Natural killer cell (primary cell): Measurements from ENCODE around the gene SNX22. TPM values are rescaled to one million over a fixed set of nuclear protein-coding genes. Genes with fewer than 3 reads are reported as not detected.

Source experiments
- ATAC-seq, 3 donors: fragments of 150-1000 bp in 2 of 3; fragments of 200-7000 bp in 1 of 3; cut with Tn5 transposase; 1 replicate in 1 of 3; 2 replicates in 2 of 3; pipeline ENCODE4 v1.10.0; 2021; ENCODE audit warnings: mild to moderate bottlenecking in 2 of 3, moderate library complexity in 2 of 3
- DNase-seq, 2 donors: peaks; one replicate each; pipeline versions ENCODE4 v3.0.0 to v3.0.0-alpha.2; 2013 to 2021; ENCODE audit warnings: mixed read lengths in 1 of 2
- H3K27ac ChIP-seq: one replicate; pipeline ENCODE4 v1.5.1; 2013; ENCODE audit warnings: mild to moderate bottlenecking, low read length
- H3K27me3 ChIP-seq: one replicate; pipeline ENCODE4 v1.6.1; 2013; ENCODE audit warnings: low read length; ENCODE audit not compliant: control insufficient read depth, insufficient read depth
- H3K36me3 ChIP-seq: one replicate; pipeline ENCODE4 v1.6.1; 2013; ENCODE audit warnings: low read length; ENCODE audit not compliant: control insufficient read depth, insufficient read depth
- H3K4me1 ChIP-seq: one replicate; pipeline ENCODE4 v1.6.1; 2013; ENCODE audit warnings: low read length; ENCODE audit not compliant: control insufficient read depth, insufficient read depth
- H3K4me3 ChIP-seq: one replicate; pipeline ENCODE4 v1.5.1; 2013; ENCODE audit warnings: low read length
- H3K9me3 ChIP-seq: one replicate; pipeline ENCODE4 v1.6.1; 2013; ENCODE audit warnings: low read length; ENCODE audit not compliant: control insufficient read depth, insufficient read depth
- H3K27ac Mint-ChIP-seq, 2 donors: one replicate each; pipeline ENCODE4 v1.8.0; 2022; ENCODE audit warnings: mild to moderate bottlenecking in 2 of 2, mixed read lengths in 2 of 2, moderate library complexity in 1 of 2
- H3K27me3 Mint-ChIP-seq, 2 donors: one replicate each; pipeline ENCODE4 v1.8.0; 2022; ENCODE audit warnings: low read depth in 2 of 2, mixed read lengths in 2 of 2
- H3K36me3 Mint-ChIP-seq: one replicate; pipeline ENCODE4 v1.8.0; 2022; ENCODE audit warnings: mixed read lengths
- H3K4me1 Mint-ChIP-seq, 2 donors: one replicate each; pipeline ENCODE4 v1.8.0; 2022; ENCODE audit warnings: mixed read lengths in 2 of 2
- H3K4me3 Mint-ChIP-seq: one replicate; pipeline ENCODE4 v1.8.0; 2022; ENCODE audit warnings: mild to moderate bottlenecking, moderate library complexity, mixed read lengths
- H3K9me3 Mint-ChIP-seq, 2 donors: one replicate each; pipeline ENCODE4 v1.8.0; 2022; ENCODE audit warnings: mixed read lengths in 2 of 2
- WGBS: methylation state at CpG from one replicate; pipeline ENCODE4 v1.1.7; 2013; ENCODE audit warnings: missing lambda C conversion rate; ENCODE audit not compliant: insufficient coverage; 5-methylcytosine and 5-hydroxymethylcytosine counted together
- intact Hi-C: fragments of 100-400 bp; cut with micrococcal nuclease; formaldehyde crosslinking; loops from one replicate; pipeline ENCODE4 v1.14.2; 2022
- total RNA-seq, 4 donors: library from RNA; stranded (reverse); fragments of 120-200 nt in 1 of 4; gene quantifications; one replicate each; pipeline versions ENCODE4 v1.2.3 to v1.2.4, GENCODE V29; 2013 to 2022
- TF ChIP-seq, protein P1 (sequence below): fragments of 200-600 bp; IDR thresholded peaks from one replicate; pipeline ENCODE4 v1.8.0; 2022; ENCODE audit warnings: antibody characterized with exemption

SNX22 gene
- total RNA-seq, 3 donors from 2014 or later (not counting 1 experiment from before 2014, with no cell fraction given) = 0.41 to 0.80 (median 0.75) TPM

DNA sequence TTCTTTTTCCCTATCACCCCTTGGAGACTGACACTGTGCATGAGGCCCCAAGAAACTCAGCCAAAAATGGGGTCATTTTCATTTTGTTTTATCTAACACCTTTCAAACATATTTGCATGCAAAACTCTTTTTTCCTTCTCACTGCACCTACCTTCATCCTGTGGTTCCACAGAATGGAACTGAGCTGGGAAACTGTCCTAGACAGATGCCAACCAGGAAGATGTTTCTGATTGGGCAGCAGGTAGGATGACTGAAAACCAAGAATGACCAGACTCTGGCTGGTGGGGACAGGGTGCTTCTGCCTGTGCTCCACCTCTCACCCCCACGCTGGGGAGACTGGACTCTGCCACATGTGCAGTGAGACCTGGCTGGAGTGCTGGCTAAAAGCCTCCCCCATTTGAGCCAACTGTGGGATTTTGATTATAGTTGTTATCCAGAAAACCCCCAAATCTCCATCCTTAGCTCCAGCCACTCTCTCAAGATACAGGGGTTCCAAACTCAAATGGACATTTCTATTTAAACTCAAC lies 6.1 kb downstream of the SNX22 start:
- Mint-ChIP-seq H3K27me3 (peaks cover 4 to 6% of the 10 kb centered on the region in 2 donors), H3K4me1 (peaks cover 46 to 49% of the 10 kb centered on the region in 2 donors), H3K9me3 (no peaks in the 10 kb centered on the region), H3K4me3 (no peak overlapping the region), H3K36me3 (peaks cover 15% of the 10 kb centered on the region), H3K27ac (peak overlapping the region; percentile 65 to 69)
- TF ChIP-seq, protein P1, sequence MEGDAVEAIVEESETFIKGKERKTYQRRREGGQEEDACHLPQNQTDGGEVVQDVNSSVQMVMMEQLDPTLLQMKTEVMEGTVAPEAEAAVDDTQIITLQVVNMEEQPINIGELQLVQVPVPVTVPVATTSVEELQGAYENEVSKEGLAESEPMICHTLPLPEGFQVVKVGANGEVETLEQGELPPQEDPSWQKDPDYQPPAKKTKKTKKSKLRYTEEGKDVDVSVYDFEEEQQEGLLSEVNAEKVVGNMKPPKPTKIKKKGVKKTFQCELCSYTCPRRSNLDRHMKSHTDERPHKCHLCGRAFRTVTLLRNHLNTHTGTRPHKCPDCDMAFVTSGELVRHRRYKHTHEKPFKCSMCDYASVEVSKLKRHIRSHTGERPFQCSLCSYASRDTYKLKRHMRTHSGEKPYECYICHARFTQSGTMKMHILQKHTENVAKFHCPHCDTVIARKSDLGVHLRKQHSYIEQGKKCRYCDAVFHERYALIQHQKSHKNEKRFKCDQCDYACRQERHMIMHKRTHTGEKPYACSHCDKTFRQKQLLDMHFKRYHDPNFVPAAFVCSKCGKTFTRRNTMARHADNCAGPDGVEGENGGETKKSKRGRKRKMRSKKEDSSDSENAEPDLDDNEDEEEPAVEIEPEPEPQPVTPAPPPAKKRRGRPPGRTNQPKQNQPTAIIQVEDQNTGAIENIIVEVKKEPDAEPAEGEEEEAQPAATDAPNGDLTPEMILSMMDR = no peak
- no peaks in the 10 kb centered on the region for H3K9me3 ChIP-seq
- 86% methylated on average over 1 of the region's 1 CpG for WGBS
- H3K4me3 ChIP-seq = no peak overlapping the region
- peaks cover 4% of the 10 kb centered on the region for H3K27me3 ChIP-seq
- H3K27ac ChIP-seq = no peak overlapping the region
- intact Hi-C loops = no loop called here
- H3K36me3 ChIP-seq = peaks cover 61% of the 10 kb centered on the region
- ATAC-seq (no peak), DNase-seq (no peak)
- H3K4me1 ChIP-seq = peaks cover 45% of the 10 kb centered on the region

DNA sequence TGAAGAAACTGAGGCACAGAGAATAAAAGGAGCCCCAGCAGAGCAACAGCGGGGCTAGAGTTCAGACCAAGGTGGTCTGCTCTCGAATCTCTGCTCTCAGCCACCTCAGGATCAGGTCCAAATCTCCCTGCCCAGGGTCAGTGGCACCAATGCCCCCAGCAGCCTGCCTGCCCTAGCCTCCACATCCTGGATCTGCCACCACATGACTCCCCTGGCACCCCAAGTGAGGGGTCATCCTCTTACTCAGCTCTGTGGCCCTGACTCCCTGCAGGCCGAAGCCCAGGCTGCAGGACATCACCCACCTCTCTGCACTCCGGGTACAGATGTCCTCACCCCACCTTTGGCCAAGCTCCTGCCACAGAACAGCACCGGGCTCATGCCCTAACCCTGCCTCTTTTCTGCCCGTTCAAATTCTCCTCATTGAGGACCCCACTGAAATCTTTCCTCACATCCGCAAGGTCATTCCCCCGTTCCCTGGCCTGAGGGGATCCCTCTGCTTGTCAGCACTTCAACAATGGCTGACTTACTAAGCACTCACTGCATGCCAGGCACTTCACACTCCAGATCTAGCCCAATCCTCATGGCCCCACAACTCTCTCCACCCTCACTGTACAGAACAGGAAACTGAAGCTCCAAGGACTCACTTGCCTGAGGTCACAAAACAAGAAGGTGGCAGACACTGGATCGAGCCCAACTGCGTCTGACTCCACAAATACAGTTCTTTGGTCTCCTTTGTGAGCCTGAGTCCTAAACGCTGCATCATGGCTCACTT lies 7.0 kb downstream of the SNX22 start:
- H3K36me3 ChIP-seq = peaks cover 61% of the 10 kb centered on the region
- H3K4me3 ChIP-seq = no peak overlapping the region
- ATAC-seq = no peak
- peaks cover 46 to 48% of the 10 kb centered on the region in 2 donors for H3K4me1 Mint-ChIP-seq
- H3K4me1 ChIP-seq = peaks cover 40% of the 10 kb centered on the region
- TF ChIP-seq, protein P1 = no peak
- no peak for DNase-seq
- H3K9me3 ChIP-seq = no peaks in the 10 kb centered on the region
- peaks cover under 1 to 1% of the 10 kb centered on the region in 2 donors for H3K27me3 Mint-ChIP-seq
- no peak overlapping the region for H3K27ac ChIP-seq
- peaks cover 15% of the 10 kb centered on the region for H3K36me3 Mint-ChIP-seq
- H3K27me3 ChIP-seq = no peaks in the 10 kb centered on the region
- intact Hi-C loops = no loop called here
- H3K27ac Mint-ChIP-seq = peak overlapping the region; percentile 65 to 69
- 97% methylated on average over 10 of the region's 11 CpGs for WGBS
- H3K4me3 Mint-ChIP-seq = peak overlapping the region; percentile 17
- H3K9me3 Mint-ChIP-seq = no peaks in the 10 kb centered on the region

DNA sequence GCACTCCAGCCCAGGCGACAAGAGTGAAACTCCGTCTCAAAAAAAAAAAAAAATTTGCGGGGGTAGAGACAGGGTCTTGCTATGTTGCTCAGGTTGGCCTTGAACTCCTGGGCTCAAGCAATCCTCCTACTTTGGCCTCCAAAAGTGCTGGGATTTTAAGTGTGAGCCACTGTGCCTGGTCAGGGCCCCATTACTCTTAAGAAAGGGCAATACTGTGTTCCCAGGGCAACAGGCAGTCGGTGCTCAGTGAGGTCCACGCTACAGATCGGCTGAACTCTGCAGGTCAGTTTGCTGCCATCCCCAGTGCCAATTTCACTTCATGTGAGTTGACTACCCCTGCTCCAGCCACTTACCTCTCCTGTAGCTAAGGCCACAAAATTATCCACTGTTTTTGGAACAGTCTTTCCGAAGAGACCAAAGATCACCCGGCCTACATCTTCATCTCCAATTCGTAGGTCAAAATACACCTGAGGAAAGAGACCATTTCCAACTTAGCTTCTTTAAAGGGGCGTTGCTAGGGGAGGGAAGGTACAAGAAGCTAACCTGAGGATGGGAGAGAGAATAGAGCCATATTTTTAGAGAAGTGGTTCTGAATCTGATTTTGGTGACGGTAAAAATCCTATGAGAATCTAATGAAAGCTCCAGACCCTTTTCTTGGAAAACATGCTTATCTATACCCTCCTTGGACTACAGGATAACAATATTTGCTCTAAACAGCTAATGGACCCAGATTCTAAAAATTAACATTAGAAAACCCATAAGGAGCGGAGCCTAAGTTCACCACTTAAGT lies 10.4 kb downstream of the SNX22 start:
- Mint-ChIP-seq H3K9me3 (no peaks in the 10 kb centered on the region), H3K36me3 (peaks cover 15% of the 10 kb centered on the region), H3K4me3 (peak overlapping the region; percentile 88), H3K4me1 (peaks cover 52 to 54% of the 10 kb centered on the region in 2 donors), H3K27ac (peak overlapping the region; percentile 92 to 95), H3K27me3 (no peaks in the 10 kb centered on the region)
- Histone ChIP-seq H3K27ac (peak overlapping the region; percentile 80), H3K4me3 (peak overlapping the region; percentile 80), H3K4me1 (peaks cover 44% of the 10 kb centered on the region), H3K27me3 (no peaks in the 10 kb centered on the region), H3K36me3 (peaks cover 36% of the 10 kb centered on the region), H3K9me3 (no peaks in the 10 kb centered on the region)
- TF ChIP-seq, protein P1 = no peak
- ATAC-seq (no peak), DNase-seq (no peak)
- 69% methylated on average over 10 of the region's 12 CpGs for WGBS
- intact Hi-C loops = loop anchor here (5.0 kb wide), 2 partner anchors 460 to 720 kb away; no protein-coding TSS in a partner anchor
